ENCODE data around the gene TLR3.

TLR3 gene

GRCh38 chr4:186051096-186051495 lies 17.9 kb upstream of the TLR3 start:
- H3K4me1 ChIP-seq: no peaks in the 10 kb centered on the region
- intact Hi-C loops (cut with DNase I; ENCODE audit: low total_unique reads): no loop called here
- TF ChIP-seq, protein P1, sequence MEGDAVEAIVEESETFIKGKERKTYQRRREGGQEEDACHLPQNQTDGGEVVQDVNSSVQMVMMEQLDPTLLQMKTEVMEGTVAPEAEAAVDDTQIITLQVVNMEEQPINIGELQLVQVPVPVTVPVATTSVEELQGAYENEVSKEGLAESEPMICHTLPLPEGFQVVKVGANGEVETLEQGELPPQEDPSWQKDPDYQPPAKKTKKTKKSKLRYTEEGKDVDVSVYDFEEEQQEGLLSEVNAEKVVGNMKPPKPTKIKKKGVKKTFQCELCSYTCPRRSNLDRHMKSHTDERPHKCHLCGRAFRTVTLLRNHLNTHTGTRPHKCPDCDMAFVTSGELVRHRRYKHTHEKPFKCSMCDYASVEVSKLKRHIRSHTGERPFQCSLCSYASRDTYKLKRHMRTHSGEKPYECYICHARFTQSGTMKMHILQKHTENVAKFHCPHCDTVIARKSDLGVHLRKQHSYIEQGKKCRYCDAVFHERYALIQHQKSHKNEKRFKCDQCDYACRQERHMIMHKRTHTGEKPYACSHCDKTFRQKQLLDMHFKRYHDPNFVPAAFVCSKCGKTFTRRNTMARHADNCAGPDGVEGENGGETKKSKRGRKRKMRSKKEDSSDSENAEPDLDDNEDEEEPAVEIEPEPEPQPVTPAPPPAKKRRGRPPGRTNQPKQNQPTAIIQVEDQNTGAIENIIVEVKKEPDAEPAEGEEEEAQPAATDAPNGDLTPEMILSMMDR (IDR thresholded peaks at IDR 0.05): no peak
- H3K4me3 ChIP-seq: no peak overlapping the region
- no peaks in the 10 kb centered on the region for H3K27me3 ChIP-seq
- H3K27ac ChIP-seq: no peak overlapping the region
- H3K9me3 ChIP-seq: no peaks in the 10 kb centered on the region
- no peak for DNase-seq
- H3K36me3 ChIP-seq: no peaks in the 10 kb centered on the region

DNA sequence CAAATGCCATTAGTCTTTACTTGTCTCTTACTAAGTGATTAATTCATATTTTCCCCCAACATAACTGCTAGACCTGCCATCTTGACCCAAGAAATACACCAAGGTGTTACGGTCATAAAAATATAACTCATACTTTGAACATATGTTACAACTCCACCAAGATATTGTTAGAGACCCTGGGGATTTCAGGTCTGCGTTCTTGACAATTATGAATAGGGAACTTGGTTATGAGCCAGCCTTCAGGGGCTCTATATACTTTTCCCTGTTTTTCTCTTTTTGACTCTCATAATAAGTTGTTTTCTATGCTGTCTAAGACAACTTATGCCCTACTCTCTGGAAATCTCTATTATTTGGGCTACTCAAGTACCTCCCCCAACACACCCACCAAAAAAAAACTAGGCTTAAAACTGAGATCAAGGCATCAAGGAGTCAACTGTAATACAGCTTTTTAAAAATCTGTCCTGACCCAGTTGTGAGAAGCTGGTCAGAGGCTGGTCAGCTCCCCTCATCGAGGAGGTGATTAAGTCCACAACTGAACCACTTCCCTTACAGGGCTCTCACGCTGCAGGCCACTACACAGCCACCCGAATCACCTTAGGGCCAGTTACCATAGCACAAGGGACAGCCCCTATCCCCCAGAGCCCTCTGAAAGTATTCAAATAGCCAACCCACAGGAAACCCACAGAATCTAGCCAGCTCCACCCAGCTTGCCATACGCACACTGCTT lies 10.5 kb upstream of the TLR3 start:
- Histone ChIP-seq H3K9me3 (no peaks in the 10 kb centered on the region), H3K27ac (no peak overlapping the region), H3K4me3 (no peak overlapping the region), H3K4me1 (no peaks in the 10 kb centered on the region), H3K36me3 (no peaks in the 10 kb centered on the region), H3K27me3 (no peaks in the 10 kb centered on the region)
- intact Hi-C loops (cut with DNase I; ENCODE audit: low total_unique reads): no loop called here
- no peak for DNase-seq
- TF ChIP-seq, protein P1 (IDR thresholded peaks at IDR 0.05): no peak

DNA sequence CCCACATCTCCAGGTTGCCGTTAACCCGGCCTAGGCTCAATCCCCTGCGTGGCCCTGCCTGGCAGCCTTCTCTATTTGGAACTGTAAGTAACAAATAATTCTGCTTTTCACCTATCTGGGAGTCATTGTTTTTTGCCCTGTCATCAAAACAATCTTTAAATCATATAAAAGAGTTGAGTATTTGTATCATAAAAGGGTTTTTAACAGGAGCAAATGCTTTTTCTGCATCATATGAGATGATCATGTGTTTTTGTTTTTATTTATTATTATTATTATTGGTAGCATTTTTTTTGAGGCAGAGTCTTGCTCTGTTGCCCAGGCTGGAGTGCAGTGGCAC lies 10.0 kb upstream of the TLR3 start:
- Histone ChIP-seq H3K27ac (no peak overlapping the region), H3K4me1 (no peaks in the 10 kb centered on the region), H3K27me3 (no peaks in the 10 kb centered on the region), H3K36me3 (no peaks in the 10 kb centered on the region), H3K9me3 (no peaks in the 10 kb centered on the region), H3K4me3 (no peak overlapping the region)
- intact Hi-C loops (cut with DNase I; ENCODE audit: low total_unique reads): no loop called here
- TF ChIP-seq, protein P1 (IDR thresholded peaks at IDR 0.05): no peak
- DNase-seq: no peak

DNA sequence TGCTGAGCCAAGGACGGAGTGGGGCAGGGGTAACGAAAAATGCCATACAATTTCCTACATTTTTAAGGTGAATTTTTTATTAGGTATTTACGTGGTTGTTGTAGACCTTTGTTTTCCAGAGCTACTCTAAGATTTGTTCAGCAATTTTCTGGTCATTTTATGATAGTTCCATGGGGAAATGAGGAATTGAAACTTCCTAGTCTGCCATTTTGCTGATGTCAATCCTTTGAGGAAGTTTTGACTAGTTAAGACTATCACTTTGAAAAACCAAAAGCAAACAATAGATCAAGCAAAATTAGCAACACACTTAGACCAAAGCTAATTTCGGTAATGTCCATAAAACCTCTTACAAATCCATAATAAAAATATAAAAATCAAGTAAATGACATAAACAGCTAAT lies 7.0 kb upstream of the TLR3 start:
- intact Hi-C loops (cut with DNase I; ENCODE audit: low total_unique reads): no loop called here
- DNase-seq: no peak
- TF ChIP-seq, protein P1 (IDR thresholded peaks at IDR 0.05): no peak

GRCh38 chr4:186067757-186068385 lies 1.1 kb upstream of the TLR3 start:
- Histone ChIP-seq H3K27me3 (no peaks in the 10 kb centered on the region), H3K4me3 (peak overlapping the region; percentile 51 to 56)

More for the DNA sequence above, 7.0 kb upstream of the TLR3 start:
- Histone ChIP-seq H3K36me3 (no peaks in the 10 kb centered on the region), H3K4me3 (no peak overlapping the region), H3K27ac (no peak overlapping the region), H3K27me3 (no peaks in the 10 kb centered on the region), H3K9me3 (no peaks in the 10 kb centered on the region), H3K4me1 (no peaks in the 10 kb centered on the region)

More at GRCh38 chr4:186067757-186068385, 1.1 kb upstream of the TLR3 start:
- H3K9me3 ChIP-seq: no peaks in the 10 kb centered on the region
- peak overlapping the region; percentile 61 to 63 for H3K27ac ChIP-seq
- intact Hi-C loops (cut with DNase I; ENCODE audit: low total_unique reads): no loop called here
- H3K36me3 ChIP-seq: no peaks in the 10 kb centered on the region
- H3K4me1 ChIP-seq: peaks cover 0 to 6% (median 0%) of the 10 kb centered on the region in 4 donors
- DNase-seq: peak; percentile 54 to 85
- TF ChIP-seq, protein P1 (IDR thresholded peaks at IDR 0.05): peak; percentile 32 to 52

Measured in tibial artery (tissue), 4 donors.